CD4-positive, alpha-beta T cell treated with Interleukin-6 for 4 hours (primary cell): ENCODE results near the gene ACTR1B.
"Not testable (repeated sequence)": the region's sequence is repeated elsewhere in the genome, so short reads cannot be mapped to it uniquely, and the experiment has no call there.

ENCODE experiments used
- DNase-seq: peaks from one replicate; pipeline ENCODE4 v3.0.0-alpha.2; 2020; ENCODE audit warnings: mixed read lengths

ACTR1B gene

DNA sequence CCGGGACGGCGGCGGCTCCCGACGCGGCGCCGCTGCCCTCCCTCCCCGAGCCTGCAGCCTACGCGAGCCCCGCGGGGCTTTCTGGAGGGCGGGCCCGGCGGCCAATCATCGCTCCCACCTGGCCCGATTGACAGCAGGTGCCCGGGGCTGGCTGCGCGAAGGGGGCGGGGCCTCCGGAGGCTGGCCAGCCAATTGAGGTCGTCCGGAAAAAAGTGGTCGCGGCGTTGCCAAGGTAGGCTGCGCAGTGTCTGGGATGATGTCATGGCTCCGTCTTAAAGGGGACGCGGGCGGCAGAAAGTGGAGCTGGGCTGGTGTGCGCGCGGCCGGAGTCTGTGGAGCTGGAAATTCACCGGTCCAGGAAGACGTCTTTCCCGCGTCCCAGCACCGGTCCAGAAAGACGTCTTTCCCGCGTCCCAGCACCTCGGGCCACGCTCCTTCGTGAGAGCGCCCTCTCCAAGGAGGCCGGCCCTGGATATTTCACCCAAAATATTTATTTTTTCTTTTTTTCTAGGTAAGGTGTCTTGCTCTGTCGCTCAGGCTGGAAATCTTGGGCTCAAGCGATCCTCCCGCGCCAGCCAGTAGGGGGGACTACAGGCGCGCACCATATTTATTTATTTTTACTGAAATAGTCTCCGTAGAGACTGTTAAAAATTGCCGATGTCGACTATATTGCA, at the start of gene ACTR1B:
Gene ACTR1B, minus strand, starts transcription at position 83 of the 674 bp plus-strand sequence. CDS start 154 bp downstream, outside the sequence.
- peak; percentile 98 for DNase-seq

DNA sequence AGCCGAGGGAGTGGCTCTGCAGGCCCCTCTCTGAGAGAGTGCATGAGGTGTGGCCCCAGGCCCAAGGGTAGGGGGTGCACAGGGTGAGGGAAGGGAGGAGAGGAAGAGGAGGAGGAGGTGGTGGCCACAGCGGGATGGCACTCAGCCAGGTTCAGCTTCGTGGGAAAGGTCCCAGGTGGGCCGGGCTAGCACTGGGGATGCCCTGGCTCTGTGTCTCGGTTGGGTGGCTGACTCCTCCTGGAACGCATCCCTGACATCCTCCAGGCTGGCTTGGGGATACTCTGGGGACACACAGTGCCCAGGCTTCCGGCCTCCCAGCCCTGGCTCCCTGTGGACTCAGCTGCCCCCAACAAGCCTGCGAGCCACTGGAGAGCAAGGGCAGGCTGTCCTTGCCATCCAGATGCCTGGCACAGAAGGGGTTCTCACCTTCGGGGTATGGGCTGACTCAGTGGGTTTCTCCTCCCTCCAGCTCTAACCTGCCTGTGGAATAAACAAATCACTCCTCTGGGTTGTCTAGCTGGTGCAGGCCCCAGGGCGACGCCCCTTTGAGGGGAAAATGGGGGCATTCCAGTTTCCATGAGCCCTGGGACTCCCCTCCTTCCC, 49.0 kb upstream of the ACTR1B start:
- peak; percentile 46 for DNase-seq

DNA sequence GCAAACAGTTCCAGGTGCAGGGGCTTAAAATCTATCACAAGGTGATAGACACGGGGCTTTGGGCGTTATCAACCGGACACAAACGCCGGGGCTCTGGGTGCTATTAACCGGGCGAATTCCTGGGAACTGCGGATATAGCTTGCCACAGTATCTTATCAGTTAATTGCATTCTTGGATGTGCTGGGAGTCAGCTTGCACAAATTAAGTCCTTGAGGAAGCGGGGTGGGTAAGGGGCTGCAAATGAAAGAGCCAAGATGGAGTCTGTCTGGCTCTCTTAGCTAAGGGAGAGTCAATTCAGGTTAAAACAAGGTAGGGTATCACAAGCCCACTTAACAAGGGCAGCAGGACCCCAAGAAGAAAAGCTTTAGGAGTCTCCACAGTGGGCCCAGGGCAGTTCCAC, 48.3 kb upstream of the ACTR1B start:
- not testable (repeated sequence) for DNase-seq

DNA sequence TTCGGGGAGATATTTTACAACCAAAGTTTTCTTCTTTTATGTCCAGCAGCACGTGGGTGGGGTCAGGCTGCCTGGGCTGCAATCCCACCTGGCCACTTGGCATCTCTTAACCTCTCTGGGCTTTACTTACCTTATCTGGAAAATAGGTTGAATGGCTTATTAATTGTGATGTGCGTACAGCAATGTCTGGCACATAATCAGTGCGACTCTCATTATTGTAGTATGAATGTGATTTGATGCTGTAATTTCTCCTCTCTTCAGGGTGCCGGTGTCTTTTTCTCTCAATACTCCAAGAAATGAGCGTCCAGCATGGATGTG, 47.5 kb upstream of the ACTR1B start:
- DNase-seq = no peak

DNA sequence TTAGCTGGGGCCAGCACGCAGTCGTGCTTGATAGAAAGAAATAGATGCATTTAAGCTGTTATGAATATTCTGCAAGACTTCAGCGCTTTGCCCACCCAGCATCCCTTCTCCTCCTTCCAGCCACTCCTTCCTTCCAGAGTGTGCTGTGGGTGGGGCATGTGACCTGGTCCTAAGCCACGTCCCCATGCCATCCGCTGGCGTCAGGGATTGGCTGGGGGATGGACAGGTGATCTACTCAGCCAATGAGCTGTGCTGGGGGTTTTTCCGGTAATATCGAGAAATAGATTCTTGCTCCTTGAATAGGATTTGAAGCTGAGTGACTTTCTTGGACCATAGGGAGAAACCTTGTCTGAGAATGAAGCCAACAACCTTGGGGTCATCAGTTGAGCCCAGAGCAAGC, 44.8 kb upstream of the ACTR1B start:
- DNase-seq = no peak

DNA sequence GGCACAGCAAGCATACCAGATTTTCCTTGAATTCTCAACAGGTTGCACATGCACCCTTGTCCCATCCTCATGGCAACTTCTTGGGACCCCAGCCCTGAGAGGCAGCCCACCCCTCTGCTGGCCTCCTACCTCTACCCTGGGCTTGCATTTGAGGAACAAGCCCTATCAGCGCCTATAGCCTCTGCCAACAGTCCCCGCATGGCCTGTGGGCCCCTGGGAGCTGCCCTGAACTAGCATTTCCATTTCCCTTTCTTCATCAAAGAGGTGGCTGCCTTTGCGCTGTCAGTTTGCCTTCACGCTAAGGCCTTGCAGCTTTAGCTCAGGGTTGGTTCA, 44.2 kb upstream of the ACTR1B start:
- no peak for DNase-seq

DNA sequence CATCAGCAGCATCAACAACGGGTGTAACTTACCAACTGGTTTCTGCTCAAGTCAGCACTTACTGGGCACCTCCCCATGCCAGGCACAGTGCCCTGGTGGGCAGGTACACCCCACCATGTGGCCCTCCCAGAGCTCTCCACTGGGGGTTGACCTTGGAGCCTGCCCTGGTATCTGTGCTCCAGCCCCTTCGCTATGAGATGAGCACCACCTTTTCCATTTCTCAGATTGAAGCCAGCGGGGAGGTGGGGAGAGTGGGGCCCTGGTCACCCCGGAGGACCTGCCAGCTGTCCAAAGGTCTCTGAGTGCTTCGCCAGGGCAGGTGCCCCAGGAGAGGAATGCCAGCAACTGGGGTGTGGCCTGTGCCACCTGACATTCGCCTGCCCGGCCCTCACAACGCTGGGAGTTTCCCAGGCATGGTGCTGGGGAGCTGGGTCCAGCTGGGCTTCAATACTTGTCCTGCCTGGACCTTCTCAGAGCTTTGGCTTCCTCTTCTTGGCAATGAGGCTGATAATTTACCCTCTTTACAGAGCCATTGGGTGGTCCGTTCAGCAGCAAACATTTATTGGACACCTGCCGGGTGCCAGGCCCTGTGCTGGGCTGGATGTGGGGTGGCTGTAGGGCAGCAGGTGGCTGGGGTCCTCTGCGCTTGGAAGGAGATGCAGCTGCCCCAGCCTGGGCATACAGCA, 43.7 kb upstream of the ACTR1B start:
- DNase-seq = no peak

DNA sequence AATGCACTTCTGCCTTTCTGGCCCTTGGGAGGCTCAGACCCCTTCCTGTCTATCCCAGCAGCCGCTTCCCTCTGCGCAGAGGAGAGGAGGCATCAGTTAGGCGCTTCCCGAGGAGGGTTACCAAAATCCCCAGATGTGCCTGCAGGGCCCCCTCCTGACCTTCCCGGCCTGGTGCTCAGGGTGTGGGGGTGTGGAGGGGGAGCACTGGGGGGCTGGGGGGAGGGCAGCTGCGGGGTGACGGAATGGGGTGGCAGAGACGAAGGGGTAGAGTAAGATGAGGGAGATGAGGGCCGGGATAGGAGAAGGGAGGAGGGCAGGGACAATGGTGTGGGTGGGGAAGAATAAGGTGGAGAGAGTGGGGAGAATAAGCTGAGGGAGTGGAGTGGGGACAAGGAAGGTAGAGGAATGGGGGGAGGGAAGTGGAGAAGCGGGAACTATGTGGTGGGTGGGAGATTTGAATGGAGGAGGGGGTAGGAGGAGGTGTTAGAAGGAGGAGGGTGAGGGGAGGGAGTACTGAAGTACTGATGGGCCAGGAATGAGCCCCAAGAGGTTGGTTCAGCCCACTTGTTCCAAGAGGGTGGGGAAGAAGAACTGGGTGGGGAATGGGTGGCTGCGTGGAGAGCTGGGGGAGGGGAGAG, 43.0 kb upstream of the ACTR1B start:
- no peak for DNase-seq

DNA sequence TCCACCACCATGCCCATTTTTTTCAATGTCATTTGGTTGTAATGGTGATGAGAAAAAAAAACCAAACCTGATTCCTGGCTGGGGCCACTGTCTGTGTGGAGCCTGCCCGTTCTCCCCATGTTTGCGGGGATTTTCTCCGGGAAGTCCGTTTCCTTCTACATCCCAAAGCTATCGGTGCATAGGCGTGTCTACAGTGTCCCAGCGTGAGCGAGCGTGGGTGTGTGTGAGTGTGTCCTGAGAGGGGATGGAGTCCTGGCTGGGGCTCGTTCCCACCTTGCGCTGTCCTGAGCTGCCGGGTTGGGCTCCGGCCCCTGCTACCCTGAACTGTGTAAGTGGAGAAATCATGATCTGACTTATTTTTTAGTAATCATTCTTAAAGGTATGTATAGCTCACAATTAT, 42.3 kb upstream of the ACTR1B start:
- no peak for DNase-seq

DNA sequence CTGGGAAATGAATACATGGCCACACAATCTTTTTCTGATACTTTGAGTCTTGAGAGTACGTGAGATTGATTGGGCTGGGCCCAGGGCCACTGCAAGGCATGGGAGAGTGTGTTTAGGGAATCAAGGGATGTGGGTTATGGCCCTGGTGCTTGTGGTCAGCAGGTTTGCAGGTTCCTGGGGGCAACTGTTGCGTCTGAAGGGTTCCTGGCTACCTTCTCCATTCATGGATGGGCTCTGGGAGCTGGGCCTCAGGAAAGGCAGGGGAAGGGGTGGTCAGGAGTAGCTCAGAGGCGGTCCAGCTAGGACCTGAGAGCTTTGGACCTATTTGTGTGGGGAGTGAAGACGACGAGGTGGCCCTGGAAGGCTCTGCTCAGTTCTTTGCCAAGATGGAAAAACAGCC, 41.1 kb upstream of the ACTR1B start:
- DNase-seq = no peak

DNA sequence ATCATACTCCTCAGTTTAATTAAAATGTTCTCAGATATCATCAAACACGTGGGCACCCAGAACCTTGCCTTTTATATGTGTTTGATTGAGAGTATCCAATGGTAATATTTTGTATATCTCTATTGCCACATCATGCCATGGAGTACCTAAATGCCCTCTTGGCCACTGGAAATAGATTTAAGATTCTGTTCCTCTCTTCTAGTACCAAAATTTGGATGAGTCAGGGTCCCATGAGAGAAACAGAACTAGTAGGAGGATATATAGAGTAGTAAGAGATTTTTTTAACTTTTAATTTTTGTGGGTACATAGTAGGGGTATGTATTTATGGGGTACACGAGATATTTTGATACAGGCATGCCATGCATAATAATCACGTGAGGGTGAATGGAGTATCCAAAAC, 39.9 kb upstream of the ACTR1B start:
- no peak for DNase-seq

DNA sequence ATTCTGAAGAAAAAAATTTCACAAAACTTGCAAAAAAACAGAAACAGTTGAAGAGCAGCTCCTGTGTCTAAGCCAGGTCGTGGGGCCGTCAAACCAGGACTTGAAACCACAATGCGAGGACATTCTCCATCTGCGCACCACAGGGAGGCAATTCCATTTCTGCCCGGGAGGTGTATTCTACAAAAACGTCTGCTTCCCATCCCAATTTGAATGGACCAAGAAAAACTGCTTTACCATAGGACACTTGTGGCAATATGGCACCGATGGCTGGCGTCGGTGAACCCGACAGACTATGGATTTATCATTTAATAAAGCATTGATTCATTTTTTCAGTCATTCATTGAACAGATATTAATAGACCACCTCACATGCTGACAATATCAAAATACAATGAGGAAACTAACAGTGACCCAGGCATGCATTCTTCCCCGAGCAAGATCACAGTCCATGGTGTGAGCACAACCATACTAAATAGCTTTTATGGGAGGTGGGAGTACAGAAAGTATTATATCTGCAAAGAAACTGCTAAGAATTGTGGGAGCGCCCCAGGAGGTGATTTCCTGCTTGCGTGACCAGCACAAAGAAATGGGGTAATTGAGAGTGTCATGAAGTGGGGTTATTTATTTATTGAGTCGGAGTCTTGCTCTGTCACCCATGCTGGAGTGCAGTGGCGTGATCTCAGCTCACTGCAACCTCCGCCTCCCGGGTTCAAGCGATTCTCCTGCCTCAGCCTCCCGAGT, 39.1 kb upstream of the ACTR1B start:
- DNase-seq = no peak

DNA sequence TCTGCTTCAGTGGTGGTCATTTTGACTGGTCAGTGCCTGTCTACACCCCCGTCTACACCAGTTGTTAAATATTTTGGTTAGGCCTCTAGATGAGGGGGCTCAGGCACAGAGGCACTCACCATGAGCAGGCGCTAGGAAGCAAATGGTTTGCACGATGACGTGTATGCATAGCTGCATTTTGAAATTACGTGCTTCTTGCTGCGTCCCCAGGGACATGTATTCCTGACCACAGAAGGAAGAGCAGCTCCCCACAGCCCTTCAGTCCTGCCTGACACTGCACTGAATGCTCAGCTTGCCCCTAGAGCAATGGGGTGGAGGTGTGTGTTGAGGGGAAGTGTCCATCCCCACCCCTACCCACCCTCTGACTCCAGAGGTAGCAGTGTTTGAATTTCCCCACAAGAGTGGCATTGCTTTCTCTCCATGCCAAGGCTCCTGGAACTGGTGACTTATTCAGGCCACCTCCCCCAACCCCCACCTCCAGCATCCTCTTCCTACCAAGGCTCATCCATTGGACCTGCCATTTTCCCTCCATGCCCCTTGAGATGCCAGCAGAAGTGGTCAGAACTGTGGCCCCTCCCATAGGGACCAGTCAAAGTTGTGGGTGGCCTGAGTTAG, 38.1 kb upstream of the ACTR1B start:
- DNase-seq = no peak

DNA sequence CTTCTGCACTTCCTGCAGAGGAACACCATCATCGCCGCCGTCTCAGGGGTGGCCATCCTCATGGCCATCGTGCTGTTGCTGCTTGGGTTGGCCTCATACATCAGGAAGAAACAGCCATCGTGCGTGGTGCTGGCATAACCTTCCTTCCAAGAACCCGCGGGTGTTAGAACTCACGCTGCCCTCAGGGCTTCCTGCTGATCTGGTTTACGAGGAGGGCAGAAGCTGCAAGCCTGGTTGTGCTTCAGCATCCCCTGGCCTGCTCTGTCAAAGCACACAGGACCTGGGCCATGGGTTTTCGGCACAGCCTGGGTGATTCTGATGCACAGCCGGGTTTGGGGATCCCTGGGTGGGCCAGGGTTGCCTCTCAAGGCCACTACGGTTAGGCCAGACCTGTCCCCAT, 37.3 kb upstream of the ACTR1B start:
- no peak for DNase-seq

DNA sequence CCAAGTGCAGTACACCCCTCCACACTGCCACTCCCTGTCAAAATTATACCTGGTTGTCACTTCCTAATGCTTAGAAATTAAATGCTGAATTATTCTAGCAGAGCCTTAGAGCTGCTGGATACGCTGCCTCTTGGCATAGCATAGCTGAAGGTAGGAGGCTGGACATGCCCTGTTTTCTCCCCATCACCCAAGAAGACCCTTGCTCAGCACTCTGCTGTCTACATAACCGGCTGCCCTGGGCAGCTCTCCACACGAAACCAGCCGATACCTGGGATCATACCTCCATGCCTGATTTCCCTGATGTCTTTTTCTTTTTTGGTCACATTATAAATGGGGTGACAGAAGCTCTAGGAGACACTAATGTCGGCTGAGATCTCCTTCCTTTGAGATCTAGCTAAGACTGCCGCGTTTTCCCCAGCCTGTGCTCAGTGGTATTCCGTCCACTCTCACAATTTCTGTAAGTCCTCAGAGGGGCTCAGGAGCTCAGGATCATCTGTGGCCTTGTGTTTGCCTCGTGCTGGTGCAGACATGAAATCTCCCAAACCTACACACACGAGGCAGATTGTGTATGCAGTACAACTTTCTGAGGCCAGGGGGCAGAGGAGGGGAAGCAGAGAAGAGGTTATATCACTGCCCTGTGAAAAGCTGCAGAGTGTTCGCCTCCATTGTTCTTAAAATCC, 36.1 kb upstream of the ACTR1B start:
- DNase-seq = peak; percentile 68

DNA sequence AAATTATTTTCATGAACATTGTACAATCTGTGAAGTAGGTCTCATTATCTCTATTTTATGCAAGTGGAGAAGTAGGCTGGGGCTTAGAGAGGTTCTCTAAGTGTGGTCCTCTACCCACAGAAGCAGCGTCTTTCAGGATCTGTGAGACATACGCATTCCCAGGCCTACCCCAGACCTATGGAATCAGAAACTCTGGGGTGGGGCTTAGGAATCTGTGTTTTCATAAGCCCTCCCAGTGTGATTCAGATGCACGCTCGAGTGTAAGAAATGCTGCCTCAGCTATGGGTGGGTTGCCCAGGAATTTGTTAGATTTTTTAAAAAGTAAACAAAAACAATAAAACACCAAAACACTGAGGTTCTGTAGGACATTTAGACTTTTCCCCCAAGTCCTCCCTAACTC, 34.7 kb upstream of the ACTR1B start:
- DNase-seq = no peak

DNA sequence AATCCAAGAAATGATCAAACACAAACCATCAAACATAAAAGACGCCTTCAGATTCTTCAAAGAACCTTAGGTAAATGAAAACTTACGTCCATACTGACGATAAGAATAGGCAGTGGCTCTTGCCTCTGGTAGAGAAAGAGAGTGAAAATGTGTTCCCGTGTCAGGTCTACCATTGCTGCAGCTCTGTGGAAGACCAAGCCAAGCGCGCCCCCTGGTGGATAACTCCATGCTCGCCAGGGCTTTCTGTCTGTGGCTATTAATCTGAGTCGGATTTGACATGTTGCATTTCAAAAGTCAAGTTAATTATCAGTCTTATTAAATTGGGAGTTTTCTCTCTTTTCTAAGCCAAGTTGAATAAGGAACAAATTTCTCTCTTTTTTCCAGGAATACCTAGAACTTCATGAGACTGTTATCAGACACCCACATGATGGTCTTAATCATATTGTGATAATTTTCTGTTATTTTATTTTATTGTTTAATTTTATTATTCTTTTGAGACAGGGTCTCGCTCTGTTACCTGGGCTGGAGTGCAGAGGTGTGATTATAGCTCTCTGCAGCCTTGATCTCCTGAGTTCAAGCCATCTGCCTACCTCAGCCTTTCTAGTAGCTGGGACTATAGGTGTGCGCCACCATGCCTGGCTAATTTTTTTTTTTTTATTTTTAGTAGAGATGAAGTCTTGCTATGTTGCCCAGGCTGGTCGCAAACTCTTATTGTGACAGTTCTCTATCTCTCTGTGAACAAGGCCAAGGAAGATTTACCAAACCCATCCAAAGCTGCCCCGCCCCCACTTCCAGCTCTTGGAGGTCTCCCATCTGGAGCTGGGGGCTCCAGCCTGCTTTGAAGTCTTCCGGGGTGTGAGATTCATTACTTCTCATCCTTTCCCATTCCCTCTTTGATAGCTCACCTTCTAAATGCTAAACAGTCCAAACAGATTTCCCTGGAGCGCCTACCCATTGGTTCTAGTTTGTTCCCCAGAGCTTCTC, 33.7 kb upstream of the ACTR1B start:
- peak; percentile 96 for DNase-seq

DNA sequence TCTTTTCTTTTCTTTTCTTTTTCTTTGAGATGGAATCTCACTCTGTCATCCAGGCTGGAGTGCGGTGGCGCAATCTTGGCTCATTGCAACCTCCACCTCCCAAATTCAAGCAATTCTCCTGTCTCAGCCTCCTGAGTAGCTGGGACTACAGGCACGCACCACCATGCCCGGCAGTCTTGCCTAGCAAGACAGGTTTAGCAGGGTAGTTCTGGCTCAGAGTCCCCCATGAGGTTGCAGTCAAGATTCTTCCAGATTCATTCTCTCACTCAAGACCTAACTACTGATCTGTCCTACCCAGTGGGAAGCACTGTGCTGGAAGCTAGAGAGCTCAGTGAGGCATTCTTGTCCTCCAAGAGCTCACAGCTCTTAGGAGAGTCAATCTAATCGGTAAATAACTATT, 31.9 kb upstream of the ACTR1B start:
- DNase-seq = no peak

DNA sequence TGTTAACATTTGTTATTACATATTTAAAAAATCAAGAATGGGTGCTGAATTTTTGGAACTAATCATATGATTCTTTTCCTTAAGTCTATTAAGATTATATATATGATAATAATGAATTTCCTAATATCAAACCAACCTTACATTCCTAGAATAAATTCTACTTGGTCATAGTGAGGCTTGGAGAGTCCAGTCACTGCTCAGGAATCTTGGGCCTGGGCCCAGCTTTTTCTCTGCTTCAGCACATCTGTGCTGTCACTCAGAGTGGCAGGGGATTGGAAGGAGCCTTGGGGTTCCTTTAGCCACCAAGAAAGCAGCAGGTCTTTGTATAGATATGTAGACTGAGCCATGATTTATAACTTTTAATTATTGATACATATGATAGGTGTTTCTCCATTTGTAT, 29.6 kb upstream of the ACTR1B start:
- DNase-seq = no peak

DNA sequence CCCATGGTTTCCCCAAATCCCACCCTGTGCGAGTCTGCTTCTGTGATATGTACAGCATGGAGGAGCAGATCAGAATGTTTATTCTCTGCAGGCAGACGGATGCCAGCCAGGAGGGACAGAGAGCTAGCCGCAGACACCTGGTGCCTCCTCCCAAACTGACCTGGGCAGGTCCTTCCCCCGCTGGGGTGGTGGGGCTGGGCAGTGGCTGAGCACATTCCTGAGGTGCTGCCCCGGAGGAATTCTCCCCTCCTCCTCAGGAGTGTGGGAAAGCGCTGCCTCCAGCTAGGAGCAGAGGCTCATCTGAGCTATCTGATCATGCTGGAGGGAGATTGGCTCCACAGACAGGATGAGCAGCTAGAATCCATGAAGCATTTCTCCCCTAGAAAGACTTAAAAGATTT, 27.3 kb upstream of the ACTR1B start:
- DNase-seq = no peak
